Panc1 (cell line): ENCODE results near the gene MAP4K4.

ENCODE experiments used
- TF ChIP-seq, protein P1 (sequence below): fragments of 450-650 bp; IDR thresholded peaks from 2 replicates; pipeline ENCODE4 v1.5.1; 2017; ENCODE audit warnings: mild to moderate bottlenecking
- TF ChIP-seq, protein P2 (sequence below), 2 experiments: IDR thresholded peaks; 2 replicates each; pipeline ENCODE4 v1.6.1; 2011 to 2012; ENCODE audit warnings: low read depth in 2 of 2, control low read depth in 1 of 2, low read length in 1 of 2, mild to moderate bottlenecking in 1 of 2, moderate library complexity in 1 of 2; ENCODE audit not compliant: insufficient read depth in 1 of 2

DNA sequence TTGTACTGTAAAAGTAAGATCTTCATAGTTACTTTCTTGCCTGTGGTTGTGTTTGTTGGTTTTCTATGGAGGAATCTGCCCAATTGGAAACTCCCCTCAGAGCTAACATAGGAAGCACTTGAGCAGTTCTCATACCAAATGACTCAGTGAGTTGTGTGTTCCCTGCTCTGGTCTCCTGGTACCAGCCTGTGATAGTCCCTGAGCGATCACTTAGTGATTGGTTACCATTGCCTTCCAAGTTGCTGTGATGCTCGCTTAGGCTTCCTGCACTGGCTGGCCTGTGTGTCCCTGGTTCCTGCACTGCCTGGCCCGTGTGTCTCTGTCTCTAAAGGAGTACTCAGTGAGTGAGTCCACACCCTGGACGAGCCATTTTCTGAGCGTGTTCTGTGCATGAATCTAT, 133.0 kb downstream of the MAP4K4 start:
- TF ChIP-seq, protein P1, sequence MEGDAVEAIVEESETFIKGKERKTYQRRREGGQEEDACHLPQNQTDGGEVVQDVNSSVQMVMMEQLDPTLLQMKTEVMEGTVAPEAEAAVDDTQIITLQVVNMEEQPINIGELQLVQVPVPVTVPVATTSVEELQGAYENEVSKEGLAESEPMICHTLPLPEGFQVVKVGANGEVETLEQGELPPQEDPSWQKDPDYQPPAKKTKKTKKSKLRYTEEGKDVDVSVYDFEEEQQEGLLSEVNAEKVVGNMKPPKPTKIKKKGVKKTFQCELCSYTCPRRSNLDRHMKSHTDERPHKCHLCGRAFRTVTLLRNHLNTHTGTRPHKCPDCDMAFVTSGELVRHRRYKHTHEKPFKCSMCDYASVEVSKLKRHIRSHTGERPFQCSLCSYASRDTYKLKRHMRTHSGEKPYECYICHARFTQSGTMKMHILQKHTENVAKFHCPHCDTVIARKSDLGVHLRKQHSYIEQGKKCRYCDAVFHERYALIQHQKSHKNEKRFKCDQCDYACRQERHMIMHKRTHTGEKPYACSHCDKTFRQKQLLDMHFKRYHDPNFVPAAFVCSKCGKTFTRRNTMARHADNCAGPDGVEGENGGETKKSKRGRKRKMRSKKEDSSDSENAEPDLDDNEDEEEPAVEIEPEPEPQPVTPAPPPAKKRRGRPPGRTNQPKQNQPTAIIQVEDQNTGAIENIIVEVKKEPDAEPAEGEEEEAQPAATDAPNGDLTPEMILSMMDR: no peak
- TF ChIP-seq, protein P2, sequence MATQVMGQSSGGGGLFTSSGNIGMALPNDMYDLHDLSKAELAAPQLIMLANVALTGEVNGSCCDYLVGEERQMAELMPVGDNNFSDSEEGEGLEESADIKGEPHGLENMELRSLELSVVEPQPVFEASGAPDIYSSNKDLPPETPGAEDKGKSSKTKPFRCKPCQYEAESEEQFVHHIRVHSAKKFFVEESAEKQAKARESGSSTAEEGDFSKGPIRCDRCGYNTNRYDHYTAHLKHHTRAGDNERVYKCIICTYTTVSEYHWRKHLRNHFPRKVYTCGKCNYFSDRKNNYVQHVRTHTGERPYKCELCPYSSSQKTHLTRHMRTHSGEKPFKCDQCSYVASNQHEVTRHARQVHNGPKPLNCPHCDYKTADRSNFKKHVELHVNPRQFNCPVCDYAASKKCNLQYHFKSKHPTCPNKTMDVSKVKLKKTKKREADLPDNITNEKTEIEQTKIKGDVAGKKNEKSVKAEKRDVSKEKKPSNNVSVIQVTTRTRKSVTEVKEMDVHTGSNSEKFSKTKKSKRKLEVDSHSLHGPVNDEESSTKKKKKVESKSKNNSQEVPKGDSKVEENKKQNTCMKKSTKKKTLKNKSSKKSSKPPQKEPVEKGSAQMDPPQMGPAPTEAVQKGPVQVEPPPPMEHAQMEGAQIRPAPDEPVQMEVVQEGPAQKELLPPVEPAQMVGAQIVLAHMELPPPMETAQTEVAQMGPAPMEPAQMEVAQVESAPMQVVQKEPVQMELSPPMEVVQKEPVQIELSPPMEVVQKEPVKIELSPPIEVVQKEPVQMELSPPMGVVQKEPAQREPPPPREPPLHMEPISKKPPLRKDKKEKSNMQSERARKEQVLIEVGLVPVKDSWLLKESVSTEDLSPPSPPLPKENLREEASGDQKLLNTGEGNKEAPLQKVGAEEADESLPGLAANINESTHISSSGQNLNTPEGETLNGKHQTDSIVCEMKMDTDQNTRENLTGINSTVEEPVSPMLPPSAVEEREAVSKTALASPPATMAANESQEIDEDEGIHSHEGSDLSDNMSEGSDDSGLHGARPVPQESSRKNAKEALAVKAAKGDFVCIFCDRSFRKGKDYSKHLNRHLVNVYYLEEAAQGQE (IDR thresholded peaks at IDR 0.05; ENCODE audit: insufficient read depth in 1 of 2, low read depth in 2 of 2, low read length in 1 of 2): no peak
